GM20000 (cell line): ENCODE data around the gene NRG2.

Experiments used
- DNase-seq: peaks from one replicate; pipeline ENCODE4 v3.0.0; 2012; ENCODE audit warnings: low spot score
- TF ChIP-seq, protein P1 (sequence below): IDR thresholded peaks from 2 replicates; pipeline ENCODE4 v1.5.1; 2012; ENCODE audit warnings: mild to moderate bottlenecking, control low read depth; ENCODE audit errors: extremely low read depth, missing control alignments

The NRG2 gene

DNA sequence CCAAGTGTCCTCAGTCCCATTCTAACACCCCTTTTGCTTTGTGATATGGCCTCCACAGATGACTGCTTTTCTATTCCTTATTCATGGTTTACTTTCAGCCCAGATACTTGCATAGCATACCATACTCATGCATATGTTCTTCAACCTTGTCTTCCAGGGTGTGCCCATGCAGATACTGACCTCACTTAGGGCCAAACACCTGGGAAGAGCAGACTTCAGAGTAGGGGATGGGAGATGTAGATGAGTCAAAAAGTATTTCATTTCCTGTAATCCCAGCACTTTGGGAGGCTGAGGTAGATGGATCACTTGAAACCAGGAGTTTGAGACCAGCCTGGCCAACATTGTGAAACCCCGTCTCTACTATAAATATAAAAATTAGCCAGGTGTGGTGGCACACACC is 58.3 kb downstream of the NRG2 start:
- TF ChIP-seq, protein P1, sequence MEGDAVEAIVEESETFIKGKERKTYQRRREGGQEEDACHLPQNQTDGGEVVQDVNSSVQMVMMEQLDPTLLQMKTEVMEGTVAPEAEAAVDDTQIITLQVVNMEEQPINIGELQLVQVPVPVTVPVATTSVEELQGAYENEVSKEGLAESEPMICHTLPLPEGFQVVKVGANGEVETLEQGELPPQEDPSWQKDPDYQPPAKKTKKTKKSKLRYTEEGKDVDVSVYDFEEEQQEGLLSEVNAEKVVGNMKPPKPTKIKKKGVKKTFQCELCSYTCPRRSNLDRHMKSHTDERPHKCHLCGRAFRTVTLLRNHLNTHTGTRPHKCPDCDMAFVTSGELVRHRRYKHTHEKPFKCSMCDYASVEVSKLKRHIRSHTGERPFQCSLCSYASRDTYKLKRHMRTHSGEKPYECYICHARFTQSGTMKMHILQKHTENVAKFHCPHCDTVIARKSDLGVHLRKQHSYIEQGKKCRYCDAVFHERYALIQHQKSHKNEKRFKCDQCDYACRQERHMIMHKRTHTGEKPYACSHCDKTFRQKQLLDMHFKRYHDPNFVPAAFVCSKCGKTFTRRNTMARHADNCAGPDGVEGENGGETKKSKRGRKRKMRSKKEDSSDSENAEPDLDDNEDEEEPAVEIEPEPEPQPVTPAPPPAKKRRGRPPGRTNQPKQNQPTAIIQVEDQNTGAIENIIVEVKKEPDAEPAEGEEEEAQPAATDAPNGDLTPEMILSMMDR = no peak
- no peak for DNase-seq

DNA sequence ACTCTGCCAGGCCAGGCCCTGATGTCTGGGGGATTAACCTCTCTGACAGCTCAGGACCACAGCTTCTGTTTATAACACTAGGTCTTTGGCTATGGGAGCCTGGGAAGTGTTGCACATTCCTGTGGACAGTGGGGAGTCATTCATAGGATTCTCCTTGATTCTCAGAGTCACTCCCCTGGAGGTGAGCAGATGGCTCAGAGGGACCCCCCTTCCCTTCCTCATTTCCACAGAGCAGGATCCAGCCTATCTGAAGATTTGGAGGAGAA is 60.2 kb downstream of the NRG2 start:
- TF ChIP-seq, protein P1 = no peak
- DNase-seq = no peak

DNA sequence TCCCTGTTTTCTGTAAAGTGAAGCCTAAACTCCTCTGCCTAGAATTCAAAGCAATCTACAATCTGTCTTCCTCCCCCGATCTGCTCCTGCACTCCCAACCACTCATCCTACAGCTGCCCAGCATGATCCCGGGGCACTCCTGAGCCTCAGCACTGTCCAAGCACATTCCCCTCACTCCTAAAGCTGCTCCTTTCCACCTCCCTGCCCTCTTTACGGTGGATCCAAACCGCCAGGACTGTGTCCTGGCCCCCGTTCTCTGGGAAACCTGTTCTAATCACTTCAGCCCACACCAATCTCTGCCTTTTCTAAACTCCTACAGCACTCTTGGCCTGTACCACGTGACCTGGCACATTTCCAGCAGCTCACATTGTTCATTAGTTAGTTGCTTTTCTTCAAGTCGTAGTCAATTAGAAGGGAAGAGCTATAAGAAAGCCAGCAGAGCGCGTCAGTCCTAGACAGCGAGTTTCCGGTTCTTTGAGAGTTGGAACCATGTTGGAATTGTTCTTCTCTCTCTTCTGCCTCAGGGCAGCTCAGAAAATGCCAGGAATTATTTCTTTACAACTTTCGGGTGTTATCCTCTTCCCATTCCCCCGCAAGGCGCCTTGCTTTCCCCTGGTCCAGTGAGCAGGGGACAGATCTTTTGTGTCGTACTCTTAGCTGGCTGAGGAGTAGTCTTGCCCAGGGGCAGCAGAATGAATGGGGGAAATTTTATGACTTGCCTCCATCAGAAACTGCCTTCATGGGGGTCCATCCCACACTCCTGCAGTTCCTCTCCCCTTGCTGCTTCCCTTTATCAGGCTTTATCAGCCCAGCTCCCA is 60.7 kb downstream of the NRG2 start:
- DNase-seq = no peak
- TF ChIP-seq, protein P1 = no peak

DNA sequence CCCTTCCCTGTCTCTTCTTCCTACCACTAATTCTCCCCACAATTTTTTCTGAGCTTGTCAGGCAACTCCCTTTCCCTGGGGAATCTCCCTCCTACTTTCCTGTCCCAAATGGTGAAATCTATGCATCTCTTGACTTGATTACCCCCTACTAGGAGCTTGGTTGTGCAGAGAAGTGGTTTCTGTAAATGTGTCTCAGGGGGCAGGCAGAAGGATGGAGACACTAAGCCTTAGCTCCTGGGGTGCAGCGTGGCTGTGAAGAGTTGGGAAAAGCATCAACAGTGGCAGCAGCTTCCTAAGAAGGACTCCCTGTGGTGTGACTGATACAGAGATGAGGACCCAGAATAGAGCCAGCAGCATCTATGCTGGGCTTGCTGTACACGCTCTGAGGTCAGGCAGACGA is 62.3 kb downstream of the NRG2 start:
- no peak for DNase-seq
- TF ChIP-seq, protein P1 = no peak

DNA sequence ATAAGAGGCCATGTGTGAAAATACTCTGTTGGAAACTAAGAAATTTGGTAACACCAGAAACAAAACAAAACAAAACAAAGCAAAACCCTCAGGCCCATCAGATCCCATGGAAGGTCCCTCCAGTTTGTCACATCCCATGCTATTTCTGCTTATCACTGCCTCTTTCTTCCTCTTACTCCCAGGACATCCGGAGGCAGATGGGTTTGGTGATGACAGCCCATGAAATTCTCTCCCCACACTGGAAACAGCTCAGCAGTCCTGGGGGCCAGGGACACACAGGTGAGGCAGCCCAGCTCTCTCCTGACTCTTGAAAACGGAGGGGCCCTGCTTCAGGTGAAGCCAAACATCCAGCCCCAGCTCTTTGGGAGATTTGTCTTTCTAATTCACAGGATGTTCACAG is 63.2 kb downstream of the NRG2 start:
- no peak for DNase-seq
- TF ChIP-seq, protein P1 = no peak

DNA sequence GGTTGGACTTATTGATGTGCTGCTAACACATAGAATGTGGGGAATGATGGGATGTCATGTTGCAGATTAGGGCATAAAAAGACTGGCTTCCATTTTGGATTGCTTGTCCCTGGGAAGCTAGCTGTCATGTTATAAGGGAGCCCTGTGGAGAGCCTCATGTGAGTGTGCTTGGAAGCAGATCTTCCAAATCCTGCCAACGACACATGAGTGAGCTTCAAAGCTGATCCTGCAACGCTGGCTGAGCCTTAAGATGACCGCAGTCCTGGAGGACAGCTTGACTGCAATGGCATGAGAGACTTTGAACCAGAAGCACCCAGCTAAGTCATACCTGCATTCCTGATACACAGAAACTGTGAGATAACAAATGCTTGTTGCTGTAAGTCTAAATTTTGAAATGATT is 63.6 kb downstream of the NRG2 start:
- TF ChIP-seq, protein P1 = no peak
- no peak for DNase-seq

DNA sequence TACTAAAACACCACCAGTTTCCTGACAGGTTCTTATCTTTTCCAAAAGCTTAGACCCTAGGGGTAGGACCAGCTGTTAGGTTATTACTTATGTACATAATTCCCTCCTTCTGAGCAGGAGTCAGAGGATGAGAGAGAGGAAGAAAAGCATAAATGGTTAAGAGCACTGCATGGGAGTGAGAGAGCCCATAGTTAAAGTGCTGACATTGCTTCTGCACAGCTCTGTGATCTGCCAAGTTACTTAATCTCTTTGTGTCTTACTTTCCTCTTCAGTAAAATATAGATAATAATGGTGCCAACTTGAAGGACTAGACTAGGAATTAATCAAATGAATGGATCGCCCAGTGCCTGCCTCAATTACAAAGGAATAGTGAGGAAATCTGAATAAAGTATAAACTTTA is 66.4 kb downstream of the NRG2 start:
- no peak for DNase-seq
- TF ChIP-seq, protein P1 = no peak
